Measurements from ENCODE around the gene DPP9.

DPP9 gene

DNA sequence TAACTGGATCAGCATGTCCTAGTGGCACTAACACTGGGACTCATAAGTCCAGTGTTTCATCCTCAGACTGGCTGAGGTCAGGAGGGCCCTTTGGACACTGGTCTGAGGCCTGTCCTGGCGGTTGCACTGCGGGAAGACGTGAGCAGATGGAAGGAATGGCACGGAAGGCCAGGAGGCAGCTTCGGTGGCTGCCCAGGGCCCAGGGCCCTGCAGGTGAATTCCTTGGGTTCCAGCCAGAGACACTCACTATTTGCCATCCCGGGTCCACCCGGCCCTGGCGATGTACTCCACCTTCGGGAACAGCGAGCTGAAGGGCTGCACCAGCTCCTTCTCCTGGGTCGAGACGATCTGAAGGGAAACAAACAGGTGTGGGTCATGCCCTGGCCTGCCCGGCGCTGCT is 26.3 kb downstream of the DPP9 start:
- Histone ChIP-seq H3K4me1 (ENCODE audit: control insufficient read depth, insufficient read depth, low read length) (no peaks in the 10 kb centered on the region), H3K27me3 (ENCODE audit: control insufficient read depth, insufficient read depth, low read length) (no peaks in the 10 kb centered on the region), H3K4me3 (ENCODE audit: low read length) (no peak overlapping the region), H3K9me3 (ENCODE audit: control insufficient read depth, insufficient read depth, low read length) (no peaks in the 10 kb centered on the region), H3K27ac (ENCODE audit: low read length) (no peak overlapping the region), H3K36me3 (ENCODE audit: control insufficient read depth, insufficient read depth, low read length) (peaks cover 56% of the 10 kb centered on the region)
- DNase-seq (ENCODE audit: low read depth, low spot score): no peak
- no CpG with 5 or more reads among the region's 14 CpGs for WGBS (ENCODE audit: insufficient coverage, insufficient read length)

DNA sequence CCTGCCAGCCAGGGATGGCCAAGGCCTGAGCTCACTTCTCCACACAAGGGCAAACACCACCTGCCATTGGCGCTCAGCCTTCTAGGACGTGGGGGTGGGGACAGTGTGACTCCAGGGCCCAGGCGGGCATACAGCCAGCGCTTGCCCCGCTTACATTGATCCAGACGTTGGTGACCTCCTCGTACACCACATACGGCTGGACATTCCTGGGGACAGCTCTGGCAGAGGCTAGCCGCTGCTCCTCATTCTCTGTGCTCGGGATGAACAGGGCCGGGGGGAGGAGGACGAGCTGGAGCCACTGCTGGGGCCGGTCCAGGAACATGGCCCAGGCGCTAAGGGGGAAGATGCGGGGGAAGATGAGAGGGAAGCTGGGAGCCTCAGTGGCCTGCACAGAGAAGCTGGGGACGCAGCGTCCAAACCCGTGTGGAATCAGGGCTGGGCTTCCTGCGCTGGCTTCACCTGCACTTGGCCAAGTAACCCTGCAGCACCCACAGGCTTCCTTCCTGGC is 28.4 kb downstream of the DPP9 start:
- DNase-seq (ENCODE audit: low read depth, low spot score): no peak
- Histone ChIP-seq H3K27ac (ENCODE audit: low read length) (no peak overlapping the region), H3K4me3 (ENCODE audit: low read length) (no peak overlapping the region), H3K9me3 (ENCODE audit: control insufficient read depth, insufficient read depth, low read length) (no peaks in the 10 kb centered on the region), H3K4me1 (ENCODE audit: control insufficient read depth, insufficient read depth, low read length) (no peaks in the 10 kb centered on the region), H3K36me3 (ENCODE audit: control insufficient read depth, insufficient read depth, low read length) (peaks cover 48% of the 10 kb centered on the region), H3K27me3 (ENCODE audit: control insufficient read depth, insufficient read depth, low read length) (no peaks in the 10 kb centered on the region)
- no CpG with 5 or more reads among the region's 19 CpGs for WGBS (ENCODE audit: insufficient coverage, insufficient read length)

DNA sequence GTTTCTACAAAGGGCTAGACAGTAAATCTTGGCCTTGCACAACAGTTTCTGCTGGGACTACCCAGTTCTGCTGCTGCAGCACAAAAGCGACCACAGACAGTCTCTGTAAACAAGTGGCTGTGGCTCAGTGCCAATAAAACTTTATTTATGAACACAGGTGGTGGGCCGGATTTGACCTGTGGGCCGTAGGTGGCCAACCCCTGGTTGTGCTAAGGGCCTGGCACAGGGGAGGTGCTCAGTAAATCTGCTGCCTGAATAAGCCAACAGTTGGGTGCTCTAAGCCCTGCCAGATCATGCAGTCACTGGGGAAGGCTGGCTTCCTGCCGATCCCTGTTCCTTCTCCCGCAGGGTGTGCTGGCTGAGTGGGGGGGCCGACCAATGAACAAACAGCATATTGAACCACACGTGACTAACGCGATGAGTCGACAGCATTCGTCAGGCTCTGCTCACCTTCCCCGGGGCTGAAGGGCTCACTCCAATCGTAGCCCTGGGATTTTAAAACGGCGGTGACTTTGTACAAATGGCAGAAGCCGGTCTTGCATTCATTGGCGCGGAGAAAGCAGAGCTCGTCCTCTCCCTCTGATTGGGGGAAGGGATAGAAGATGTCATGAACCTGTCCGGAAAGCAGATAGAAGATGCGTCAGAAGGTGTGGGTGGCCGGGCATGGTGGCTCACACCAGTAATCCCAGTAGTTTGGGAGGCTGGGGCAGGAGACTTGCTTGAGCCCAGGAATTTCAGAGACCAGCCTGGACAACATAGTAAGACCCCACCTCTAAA is 29.2 kb downstream of the DPP9 start:
- no peak overlapping the region for H3K4me3 ChIP-seq (ENCODE audit: low read length)
- H3K27me3 ChIP-seq (ENCODE audit: control insufficient read depth, insufficient read depth, low read length): no peaks in the 10 kb centered on the region
- no peak for DNase-seq (ENCODE audit: low read depth, low spot score)
- no peaks in the 10 kb centered on the region for H3K9me3 ChIP-seq (ENCODE audit: control insufficient read depth, insufficient read depth, low read length)
- peaks cover 49% of the 10 kb centered on the region for H3K36me3 ChIP-seq (ENCODE audit: control insufficient read depth, insufficient read depth, low read length)
- no peaks in the 10 kb centered on the region for H3K4me1 ChIP-seq (ENCODE audit: control insufficient read depth, insufficient read depth, low read length)
- no peak overlapping the region for H3K27ac ChIP-seq (ENCODE audit: low read length)
- no CpG with 5 or more reads among the region's 22 CpGs for WGBS (ENCODE audit: insufficient coverage, insufficient read length)

DNA sequence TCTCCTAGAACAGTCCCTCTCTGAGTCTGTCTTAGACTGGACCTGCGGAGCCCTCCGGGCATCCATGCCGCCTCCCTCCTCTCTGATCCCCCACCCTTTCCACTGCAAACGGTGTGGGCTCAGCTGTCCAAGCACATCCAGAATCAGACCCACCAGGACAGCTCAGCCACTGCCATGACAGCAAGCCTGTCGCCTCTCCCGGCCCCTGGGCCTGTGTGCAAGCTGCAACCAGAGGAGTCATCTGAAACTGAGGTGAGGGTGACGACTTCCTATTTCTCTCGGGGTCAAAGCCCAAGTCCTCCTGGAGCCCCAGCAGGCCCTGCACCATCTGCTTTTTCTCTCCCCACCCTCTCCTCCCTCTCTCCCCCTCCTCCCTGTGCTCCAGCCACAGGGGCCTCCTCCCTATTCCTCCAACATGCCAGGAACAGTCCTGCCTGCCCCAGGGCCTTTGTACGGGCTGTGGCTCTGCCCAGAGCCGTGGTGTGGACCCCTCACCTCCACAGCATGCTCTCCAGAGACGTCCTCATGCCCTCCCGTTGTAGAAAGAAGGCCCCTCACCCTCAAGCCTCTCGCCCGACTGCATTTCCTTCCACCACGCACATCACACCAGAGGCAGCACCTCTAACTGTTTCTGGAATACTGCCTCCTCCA is 30.0 kb downstream of the DPP9 start:
- no peak for DNase-seq (ENCODE audit: low read depth, low spot score)
- Histone ChIP-seq H3K27me3 (ENCODE audit: control insufficient read depth, insufficient read depth, low read length) (no peaks in the 10 kb centered on the region), H3K27ac (ENCODE audit: low read length) (no peak overlapping the region), H3K36me3 (ENCODE audit: control insufficient read depth, insufficient read depth, low read length) (peaks cover 56% of the 10 kb centered on the region), H3K4me1 (ENCODE audit: control insufficient read depth, insufficient read depth, low read length) (no peaks in the 10 kb centered on the region), H3K9me3 (ENCODE audit: control insufficient read depth, insufficient read depth, low read length) (no peaks in the 10 kb centered on the region), H3K4me3 (ENCODE audit: low read length) (no peak overlapping the region)
- no CpG with 5 or more reads among the region's 15 CpGs for WGBS (ENCODE audit: insufficient coverage, insufficient read length)

DNA sequence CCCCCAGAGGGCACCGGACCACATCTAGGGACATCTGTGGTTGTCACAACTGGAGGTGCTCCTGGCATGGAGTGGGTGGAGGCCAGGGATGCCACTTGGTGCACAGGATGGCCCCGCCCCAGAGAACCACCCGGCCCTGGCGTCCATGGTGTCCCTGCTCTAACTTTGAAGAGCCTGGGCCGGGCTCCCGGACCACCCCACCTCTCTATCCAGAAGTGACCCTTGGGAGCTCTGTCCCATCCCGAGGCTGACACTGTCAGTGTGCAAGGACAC is 30.6 kb downstream of the DPP9 start:
- no peaks in the 10 kb centered on the region for H3K4me1 ChIP-seq (ENCODE audit: control insufficient read depth, insufficient read depth, low read length)
- no peak overlapping the region for H3K27ac ChIP-seq (ENCODE audit: low read length)
- DNase-seq (ENCODE audit: low read depth, low spot score): no peak
- WGBS (ENCODE audit: insufficient coverage, insufficient read length): no CpG with 5 or more reads among the region's 7 CpGs
- no peaks in the 10 kb centered on the region for H3K9me3 ChIP-seq (ENCODE audit: control insufficient read depth, insufficient read depth, low read length)
- no peaks in the 10 kb centered on the region for H3K27me3 ChIP-seq (ENCODE audit: control insufficient read depth, insufficient read depth, low read length)
- peaks cover 61% of the 10 kb centered on the region for H3K36me3 ChIP-seq (ENCODE audit: control insufficient read depth, insufficient read depth, low read length)
- no peak overlapping the region for H3K4me3 ChIP-seq (ENCODE audit: low read length)

DNA sequence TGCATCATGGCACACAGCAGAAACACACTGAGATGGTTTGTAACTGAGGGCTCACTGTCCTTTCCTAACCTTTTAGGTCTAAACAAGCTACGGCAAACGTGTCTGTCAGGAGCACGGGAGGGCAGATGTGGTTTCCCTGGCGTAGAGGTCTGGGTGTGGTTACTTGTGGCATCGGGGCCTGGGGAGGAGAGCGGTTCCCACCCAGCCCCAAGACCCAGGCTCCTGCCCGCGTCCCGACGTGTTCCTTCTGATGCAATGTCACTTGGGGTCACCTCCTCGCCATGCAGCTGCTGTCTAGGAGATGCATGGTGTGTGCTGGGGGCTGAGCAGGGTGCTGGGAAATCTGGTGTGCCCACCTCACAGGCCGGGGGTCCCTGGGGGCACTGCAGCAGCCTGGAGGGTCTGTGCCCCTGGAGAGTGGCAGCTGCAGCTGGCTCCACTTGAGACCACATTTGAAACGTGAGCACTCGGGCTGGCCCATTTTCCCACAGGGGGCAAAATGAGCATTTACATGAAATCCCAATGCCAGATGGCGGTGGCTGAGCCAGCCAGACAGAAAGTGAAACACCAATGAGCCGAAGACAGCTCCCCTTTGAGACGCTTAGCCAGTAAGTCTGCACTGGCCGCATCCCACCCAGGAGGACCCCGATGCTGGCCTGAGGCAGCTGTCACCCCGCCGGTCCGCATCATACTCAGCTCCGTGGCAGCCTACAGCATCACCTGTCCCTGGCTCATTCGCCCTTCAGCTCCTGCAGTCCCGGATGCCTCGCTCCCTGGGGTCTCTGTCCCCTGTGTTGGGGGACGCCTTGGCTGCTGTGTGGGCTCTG is 31.2 kb downstream of the DPP9 start:
- no peak overlapping the region for H3K4me3 ChIP-seq (ENCODE audit: low read length)
- no peak overlapping the region for H3K27ac ChIP-seq (ENCODE audit: low read length)
- no CpG with 5 or more reads among the region's 27 CpGs for WGBS (ENCODE audit: insufficient coverage, insufficient read length)
- H3K27me3 ChIP-seq (ENCODE audit: control insufficient read depth, insufficient read depth, low read length): no peaks in the 10 kb centered on the region
- no peaks in the 10 kb centered on the region for H3K4me1 ChIP-seq (ENCODE audit: control insufficient read depth, insufficient read depth, low read length)
- no peak for DNase-seq (ENCODE audit: low read depth, low spot score)
- H3K9me3 ChIP-seq (ENCODE audit: control insufficient read depth, insufficient read depth, low read length): no peaks in the 10 kb centered on the region
- H3K36me3 ChIP-seq (ENCODE audit: control insufficient read depth, insufficient read depth, low read length): peaks cover 61% of the 10 kb centered on the region

DNA sequence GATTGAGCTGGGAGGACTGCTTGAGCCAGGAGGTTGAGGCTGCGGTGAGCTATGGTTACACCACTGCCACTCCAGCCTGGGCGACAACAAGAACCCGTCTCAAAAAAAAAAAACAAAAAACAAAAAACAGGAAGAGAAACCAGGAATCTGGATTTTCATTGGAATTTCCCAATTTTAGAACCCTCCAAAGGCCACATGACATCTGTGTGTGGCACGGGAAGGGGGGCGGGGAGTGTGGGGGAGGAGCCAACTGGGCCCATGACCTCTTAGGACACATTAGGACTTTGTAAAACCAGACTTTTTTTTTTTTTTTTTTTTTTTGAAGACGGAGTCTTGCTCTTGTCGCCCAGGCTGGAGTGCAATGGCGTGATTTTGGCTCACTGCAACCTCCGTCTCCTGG is 32.3 kb downstream of the DPP9 start:
- Histone ChIP-seq H3K4me1 (ENCODE audit: control insufficient read depth, insufficient read depth, low read length) (no peaks in the 10 kb centered on the region), H3K36me3 (ENCODE audit: control insufficient read depth, insufficient read depth, low read length) (peaks cover 57% of the 10 kb centered on the region), H3K4me3 (ENCODE audit: low read length) (no peak overlapping the region), H3K9me3 (ENCODE audit: control insufficient read depth, insufficient read depth, low read length) (no peaks in the 10 kb centered on the region), H3K27ac (ENCODE audit: low read length) (no peak overlapping the region), H3K27me3 (ENCODE audit: control insufficient read depth, insufficient read depth, low read length) (no peaks in the 10 kb centered on the region)
- DNase-seq (ENCODE audit: low read depth, low spot score): no peak
- no CpG with 5 or more reads among the region's 9 CpGs for WGBS (ENCODE audit: insufficient coverage, insufficient read length)

DNA sequence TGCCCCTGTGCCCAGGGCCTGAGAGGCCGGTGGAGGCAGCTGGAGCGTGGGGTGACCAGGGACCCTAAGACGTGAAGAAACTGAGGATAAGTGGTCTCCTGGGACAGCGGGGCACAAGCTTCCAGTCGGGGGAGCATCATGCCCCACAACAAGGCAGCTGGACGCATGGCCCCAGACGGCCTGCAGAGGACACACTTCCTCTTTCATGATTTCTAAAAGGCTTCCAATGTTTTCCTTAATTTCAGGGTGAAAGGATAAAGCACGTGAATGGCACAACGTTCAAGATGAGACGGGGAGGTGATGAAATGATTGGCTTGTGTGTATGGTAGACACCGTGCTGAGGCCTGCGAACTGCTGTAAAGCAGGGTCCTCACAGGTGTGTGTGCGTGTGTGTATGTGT is 33.3 kb downstream of the DPP9 start:
- H3K36me3 ChIP-seq (ENCODE audit: control insufficient read depth, insufficient read depth, low read length): peaks cover 59% of the 10 kb centered on the region

DNA sequence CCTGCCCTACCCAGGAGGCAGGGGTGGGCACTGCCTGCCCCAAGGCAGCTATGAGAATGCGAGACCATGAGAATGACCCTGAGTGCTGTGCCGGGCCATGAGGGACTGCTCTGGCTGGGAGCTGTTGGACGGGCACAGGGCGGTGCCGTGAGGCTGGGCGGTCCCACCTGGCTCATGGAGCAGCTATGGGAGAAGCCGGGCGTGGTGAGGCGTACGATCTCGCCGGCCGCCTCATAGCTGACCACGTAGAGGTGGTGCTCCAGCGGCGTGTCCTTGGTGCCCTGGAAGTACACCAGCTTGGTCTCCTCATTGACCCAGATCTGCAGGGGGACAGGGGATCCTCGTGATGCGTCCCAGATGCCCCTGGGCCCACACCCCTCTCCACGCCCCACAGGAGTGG is 34.2 kb downstream of the DPP9 start:
- H3K4me1 ChIP-seq (ENCODE audit: control insufficient read depth, insufficient read depth, low read length): no peaks in the 10 kb centered on the region
- H3K9me3 ChIP-seq (ENCODE audit: control insufficient read depth, insufficient read depth, low read length): no peaks in the 10 kb centered on the region
- H3K27me3 ChIP-seq (ENCODE audit: control insufficient read depth, insufficient read depth, low read length): no peaks in the 10 kb centered on the region
- H3K36me3 ChIP-seq (ENCODE audit: control insufficient read depth, insufficient read depth, low read length): peaks cover 60% of the 10 kb centered on the region
- no peak overlapping the region for H3K27ac ChIP-seq (ENCODE audit: low read length)
- no CpG with 5 or more reads among the region's 19 CpGs for WGBS (ENCODE audit: insufficient coverage, insufficient read length)
- DNase-seq (ENCODE audit: low read depth, low spot score): no peak
- H3K4me3 ChIP-seq (ENCODE audit: low read length): no peak overlapping the region

More for the DNA sequence above, 33.3 kb downstream of the DPP9 start:
- H3K27me3 ChIP-seq (ENCODE audit: control insufficient read depth, insufficient read depth, low read length): no peaks in the 10 kb centered on the region
- no peaks in the 10 kb centered on the region for H3K9me3 ChIP-seq (ENCODE audit: control insufficient read depth, insufficient read depth, low read length)
- DNase-seq (ENCODE audit: low read depth, low spot score): no peak
- H3K27ac ChIP-seq (ENCODE audit: low read length): no peak overlapping the region
- no peaks in the 10 kb centered on the region for H3K4me1 ChIP-seq (ENCODE audit: control insufficient read depth, insufficient read depth, low read length)
- WGBS (ENCODE audit: insufficient coverage, insufficient read length): 100% methylated on average over 1 of the region's 13 CpGs
- no peak overlapping the region for H3K4me3 ChIP-seq (ENCODE audit: low read length)

DNA sequence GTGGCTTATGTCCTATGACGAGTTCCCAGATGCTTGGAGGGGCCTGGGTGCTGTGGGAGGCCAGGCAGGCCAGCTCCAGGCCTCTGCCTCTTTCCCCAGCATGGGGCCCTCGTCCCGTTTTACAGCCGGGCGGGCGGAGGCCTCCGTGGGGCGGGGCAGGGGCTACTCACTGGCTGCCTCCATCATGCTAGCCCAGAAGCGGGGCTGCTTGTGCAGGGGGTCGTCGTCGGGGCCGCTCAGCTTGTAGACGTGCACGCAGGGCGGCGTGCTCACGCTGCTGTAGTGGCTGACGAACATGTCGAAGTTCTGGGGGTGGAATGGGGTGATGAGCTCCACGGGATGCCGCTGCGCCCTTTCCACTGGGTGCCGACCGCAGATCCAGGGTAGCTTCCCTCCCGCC is 35.1 kb downstream of the DPP9 start:
- Histone ChIP-seq H3K4me1 (ENCODE audit: control insufficient read depth, insufficient read depth, low read length) (no peaks in the 10 kb centered on the region), H3K27ac (ENCODE audit: low read length) (no peak overlapping the region), H3K27me3 (ENCODE audit: control insufficient read depth, insufficient read depth, low read length) (no peaks in the 10 kb centered on the region), H3K4me3 (ENCODE audit: low read length) (no peak overlapping the region), H3K36me3 (ENCODE audit: control insufficient read depth, insufficient read depth, low read length) (peaks cover 59% of the 10 kb centered on the region), H3K9me3 (ENCODE audit: control insufficient read depth, insufficient read depth, low read length) (no peaks in the 10 kb centered on the region)
- WGBS (ENCODE audit: insufficient coverage, insufficient read length): no CpG with 5 or more reads among the region's 26 CpGs
- DNase-seq (ENCODE audit: low read depth, low spot score): no peak

All from iPS DF 6.9 (cell line).